SK-N-SH (cell line): ENCODE results near the gene CDKL4. TPM values are rescaled to one million over a fixed set of nuclear protein-coding genes. Genes with fewer than 3 reads are reported as not detected.

Source experiments
- CTCF ChIA-PET: fragments of 300-600, 350-600 bp; formaldehyde crosslinking; extraction: SDS; loops from one replicate; lab custom pipeline; 2021; lab: Yijun Ruan, JAX
- POLR2A ChIA-PET: fragments of 350-600 bp; sonication (Branson Sonifier 250); formaldehyde crosslinking; extraction: SDS; loops from one replicate; lab custom pipeline; 2020; ENCODE audit warnings: antibody characterized with exemption, inconsistent platforms; lab: Yijun Ruan, JAX
- DNase-seq: peaks from one replicate; pipeline ENCODE4 v3.0.0; 2012
- H2AFZ ChIP-seq: fragments of 200-600 bp; sonication (generic); 2 replicates; pipeline ENCODE4 v1.8.1; 2016; ENCODE audit warnings: antibody characterized with exemption, mild to moderate bottlenecking, low read depth
- H3F3A ChIP-seq: fragments of 200-600 bp; sonication (generic); replicated peaks from 2 replicates; pipeline ENCODE3; 2016; ENCODE audit warnings: antibody characterized with exemption, mild to moderate bottlenecking; ENCODE audit not compliant: insufficient read depth
- H3K27ac ChIP-seq, 2 experiments: fragments of 200-500 bp in 1 of 2; fragments of 200-600 bp in 1 of 2; sonication (Bioruptor generic) in 1 of 2; sonication (generic), shearing (Covaris generic) in 1 of 2; 2 replicates each; pipeline versions ENCODE4 v1.5.1 to v1.6.1; 2014 to 2016; ENCODE audit warnings: low read depth in 2 of 2, inconsistent platforms in 1 of 2, low read length in 1 of 2, mild to moderate bottlenecking in 1 of 2, mixed read lengths in 1 of 2
- H3K27me3 ChIP-seq: fragments of 200-600 bp; sonication (generic), shearing (Covaris generic); 2 replicates; pipeline ENCODE4 v1.6.1; 2016; ENCODE audit warnings: mixed run types; ENCODE audit not compliant: insufficient read depth
- H3K36me3 ChIP-seq, 2 experiments: fragments of 200-500 bp in 1 of 2; fragments of 200-600 bp in 1 of 2; sonication (Bioruptor generic) in 1 of 2; sonication (generic) in 1 of 2; replicated peaks in 1 of 2; 2 replicates each; pipeline versions ENCODE3 to v1.5.1; 2014 to 2016; ENCODE audit warnings: low read length in 1 of 2, mild to moderate bottlenecking in 1 of 2; ENCODE audit not compliant: insufficient read depth in 2 of 2, control insufficient read depth in 1 of 2
- H3K4me1 ChIP-seq, 2 experiments: fragments of 200-500 bp in 1 of 2; fragments of 200-600 bp in 1 of 2; sonication (Bioruptor generic) in 1 of 2; sonication (generic), shearing (Covaris generic) in 1 of 2; 2 replicates each; pipeline versions ENCODE4 v1.5.1 to v1.6.1; 2014 to 2016; ENCODE audit warnings: low read depth in 1 of 2, low read length in 1 of 2, mixed run types in 1 of 2; ENCODE audit not compliant: insufficient read depth in 2 of 2, control insufficient read depth in 1 of 2
- H3K4me2 ChIP-seq: fragments of 200-600 bp; sonication (generic), shearing (Covaris generic); 2 replicates; pipeline ENCODE4 v1.6.1; 2017; ENCODE audit warnings: mixed run types
- H3K4me3 ChIP-seq, 2 experiments: fragments of 200-500 bp in 1 of 2; fragments of 200-600 bp in 1 of 2; sonication (Bioruptor generic) in 1 of 2; sonication (generic), shearing (Covaris generic) in 1 of 2; 2 replicates each; pipeline versions ENCODE4 v1.5.1 to v1.8.1; 2014 to 2016; ENCODE audit warnings: low read depth in 2 of 2, inconsistent platforms in 1 of 2, low read length in 1 of 2, mild to moderate bottlenecking in 1 of 2, mixed read lengths in 1 of 2, moderate library complexity in 1 of 2
- H3K79me2 ChIP-seq: fragments of 200-600 bp; sonication (generic); 2 replicates; pipeline ENCODE4 v1.8.1; 2017; ENCODE audit warnings: mild to moderate bottlenecking; ENCODE audit not compliant: insufficient read depth
- H3K9ac ChIP-seq: fragments of 200-600 bp; sonication (generic); 2 replicates; pipeline ENCODE4 v1.6.1; 2017; ENCODE audit warnings: mixed run types
- H3K9me2 ChIP-seq: fragments of 200-600 bp; sonication (generic); 2 replicates; pipeline ENCODE4 v1.6.1; 2017; ENCODE audit warnings: mixed run types
- H3K9me3 ChIP-seq: fragments of 200-600 bp; sonication (generic); 2 replicates; pipeline ENCODE4 v1.6.1; 2017; ENCODE audit warnings: mixed run types, mild to moderate bottlenecking, moderate library complexity
- H4K20me1 ChIP-seq: fragments of 200-600 bp; sonication (generic); 2 replicates; pipeline ENCODE4 v1.6.1; 2017; ENCODE audit warnings: mild to moderate bottlenecking, mixed run types; ENCODE audit not compliant: insufficient read depth
- EP300 ChIP-seq, 2 experiments: IDR thresholded peaks; 2 replicates each; pipeline versions ENCODE4 v1.4.0 to v1.6.1; 2012; ENCODE audit warnings: borderline replicate concordance in 1 of 2, low read depth in 1 of 2, low read length in 1 of 2
- FOXJ3 ChIP-seq: sonication (generic); formaldehyde crosslinking; IDR thresholded peaks from 2 replicates; pipeline ENCODE4 v1.5.1; 2020; ENCODE audit warnings: mild to moderate bottlenecking, missing genetic modification reagents
- GATA2 ChIP-seq: sonication (generic); formaldehyde crosslinking; IDR thresholded peaks from 2 replicates; pipeline ENCODE4 v1.5.0; 2020; ENCODE audit warnings: mild to moderate bottlenecking, missing genetic modification reagents
- IRF3 ChIP-seq: fragments of 150-350 bp; IDR thresholded peaks from 2 replicates; pipeline ENCODE4 v1.6.1; 2016; ENCODE audit warnings: mild to moderate bottlenecking, low read depth, low read length
- JUND ChIP-seq: IDR thresholded peaks from 2 replicates; pipeline ENCODE4 v1.4.0; 2012
- MAX ChIP-seq: IDR thresholded peaks from 2 replicates; pipeline ENCODE4 v1.4.0; 2012; ENCODE audit warnings: low read depth
- MXI1 ChIP-seq: IDR thresholded peaks from 2 replicates; pipeline ENCODE4 v1.6.1; 2012; ENCODE audit warnings: mild to moderate bottlenecking, low read depth, low read length, improper control_type of control experiment
- NFIC ChIP-seq: IDR thresholded peaks from 2 replicates; pipeline ENCODE4 v1.4.0; 2012; ENCODE audit warnings: borderline replicate concordance
- RAD21 ChIP-seq: IDR thresholded peaks from 2 replicates; pipeline ENCODE4 v1.6.1; 2012; ENCODE audit warnings: mild to moderate bottlenecking, low read length
- RXRA ChIP-seq: IDR thresholded peaks from 2 replicates; pipeline ENCODE4 v1.4.0; 2012; ENCODE audit warnings: low read depth, mild to moderate bottlenecking, borderline replicate concordance
- SIN3A ChIP-seq: IDR thresholded peaks from 2 replicates; pipeline ENCODE4 v1.6.1; 2012; ENCODE audit warnings: low read depth, mild to moderate bottlenecking, low read length, moderate library complexity, borderline replicate concordance
- SMC3 ChIP-seq: IDR thresholded peaks from 2 replicates; pipeline ENCODE4 v1.6.1; 2012; ENCODE audit warnings: low read depth, low read length, improper control_type of control experiment
- TCF12 ChIP-seq: IDR thresholded peaks from 2 replicates; pipeline ENCODE4 v1.4.0; 2012
- TEAD4 ChIP-seq: IDR thresholded peaks from 2 replicates; pipeline ENCODE4 v1.4.0; 2012; ENCODE audit warnings: mild to moderate bottlenecking, borderline replicate concordance; ENCODE audit not compliant: insufficient read depth
- YY1 ChIP-seq: IDR thresholded peaks from 2 replicates; pipeline ENCODE4 v1.4.0; 2012; ENCODE audit warnings: low read depth, mild to moderate bottlenecking
- WGBS: methylation state at CpG from one replicate; pipeline ENCODE4 v1.1.6; 2017; ENCODE audit warnings: low lambda C conversion rate; 5-methylcytosine and 5-hydroxymethylcytosine counted together
- polyA plus RNA-seq, 3 experiments: library from polyadenylated mRNA; depleted of rRNA; stranded (reverse); fragments of >200 nt; gene quantifications; 2 replicates each; pipeline ENCODE4 v1.2.3, GENCODE V29; 2012
- TF ChIP-seq, protein P1 (sequence below): IDR thresholded peaks from 2 replicates; pipeline ENCODE4 v1.6.1; 2012; ENCODE audit warnings: mild to moderate bottlenecking, low read depth, low read length, moderate library complexity

Gene CDKL4
- polyA plus RNA-seq, 1 of the 3 experiments (the other 2 are of a cell fraction) = 0.81 TPM

GRCh38 chr2:39152504-39152903 is 91.3 kb downstream of the CDKL4 start:
- Histone ChIP-seq H2AFZ (no peak overlapping the region), H3K4me2 (no peak overlapping the region), H3K27me3 (no peaks in the 10 kb centered on the region), H3K9me2 (no peaks in the 10 kb centered on the region), H3K36me3 (no peaks in the 10 kb centered on the region), H3F3A (no peaks in the 10 kb centered on the region), H3K79me2 (no peaks in the 10 kb centered on the region), H3K4me3 (no peak overlapping the region), H3K4me1 (no peaks in the 10 kb centered on the region; a peak in 1 of 4 replicates), H3K9ac (no peak overlapping the region), H3K27ac (no peak overlapping the region), H3K9me3 (no peaks in the 10 kb centered on the region), H4K20me1 (no peaks in the 10 kb centered on the region)
- WGBS = 88% methylated on average over 2 of the region's 2 CpGs
- DNase-seq = no peak
- TF ChIP-seq FOXJ3 (CRISPR knock-in tag) = no peak
- no peak for TF ChIP-seq RXRA
- TF ChIP-seq MAX = no peak
- TF ChIP-seq TEAD4 = no peak
- no peak for TF ChIP-seq JUND
- TF ChIP-seq EP300 (IDR thresholded peaks at IDR 0.05; ENCODE audit: borderline replicate concordance in 1 of 2, low read depth in 1 of 2, low read length in 1 of 2) = no peak
- TF ChIP-seq SMC3 = no peak
- TF ChIP-seq YY1 = no peak
- ChIA-PET POLR2A (no interaction called here), CTCF (interaction anchor here (0.6 kb wide), 1 partner anchor 214 kb away, joined by 3 read pairs; no protein-coding TSS in a partner anchor)

- no peak overlapping the region for H3K9ac ChIP-seq
- no peaks in the 10 kb centered on the region for H3K27me3 ChIP-seq
- H3K27ac ChIP-seq = no peak overlapping the region
- H4K20me1 ChIP-seq = no peaks in the 10 kb centered on the region
- ChIA-PET CTCF (interaction anchor here (0.8 to 1.2 kb wide), 2 partner anchors 26 to 77 kb away, joined by 3 read pairs; no protein-coding TSS in a partner anchor), POLR2A (interaction anchor here (0.6 kb wide), 1 partner anchor 27 kb away, joined by 3 read pairs; no protein-coding TSS in a partner anchor)
- no peaks in the 10 kb centered on the region for H3K36me3 ChIP-seq
- no peak for DNase-seq
- H3F3A ChIP-seq = no peaks in the 10 kb centered on the region
- H3K4me1 ChIP-seq = no peaks in the 10 kb centered on the region; a peak in 1 of 4 replicates
- WGBS = 80% methylated on average over 9 of the region's 9 CpGs
- H3K4me2 ChIP-seq = no peak overlapping the region
- no peak overlapping the region for H2AFZ ChIP-seq
- H3K9me2 ChIP-seq = no peaks in the 10 kb centered on the region
- H3K79me2 ChIP-seq = no peaks in the 10 kb centered on the region
- no peaks in the 10 kb centered on the region for H3K9me3 ChIP-seq
- TF ChIP-seq JUND (no peak), RAD21 (no peak), GATA2 (no peak), IRF3 (no peak), MXI1 (no peak), FOXJ3 (CRISPR knock-in tag) (no peak), SIN3A (no peak), RXRA (no peak), TCF12 (no peak), NFIC (no peak), SMC3 (no peak)
- TF ChIP-seq, protein P1, sequence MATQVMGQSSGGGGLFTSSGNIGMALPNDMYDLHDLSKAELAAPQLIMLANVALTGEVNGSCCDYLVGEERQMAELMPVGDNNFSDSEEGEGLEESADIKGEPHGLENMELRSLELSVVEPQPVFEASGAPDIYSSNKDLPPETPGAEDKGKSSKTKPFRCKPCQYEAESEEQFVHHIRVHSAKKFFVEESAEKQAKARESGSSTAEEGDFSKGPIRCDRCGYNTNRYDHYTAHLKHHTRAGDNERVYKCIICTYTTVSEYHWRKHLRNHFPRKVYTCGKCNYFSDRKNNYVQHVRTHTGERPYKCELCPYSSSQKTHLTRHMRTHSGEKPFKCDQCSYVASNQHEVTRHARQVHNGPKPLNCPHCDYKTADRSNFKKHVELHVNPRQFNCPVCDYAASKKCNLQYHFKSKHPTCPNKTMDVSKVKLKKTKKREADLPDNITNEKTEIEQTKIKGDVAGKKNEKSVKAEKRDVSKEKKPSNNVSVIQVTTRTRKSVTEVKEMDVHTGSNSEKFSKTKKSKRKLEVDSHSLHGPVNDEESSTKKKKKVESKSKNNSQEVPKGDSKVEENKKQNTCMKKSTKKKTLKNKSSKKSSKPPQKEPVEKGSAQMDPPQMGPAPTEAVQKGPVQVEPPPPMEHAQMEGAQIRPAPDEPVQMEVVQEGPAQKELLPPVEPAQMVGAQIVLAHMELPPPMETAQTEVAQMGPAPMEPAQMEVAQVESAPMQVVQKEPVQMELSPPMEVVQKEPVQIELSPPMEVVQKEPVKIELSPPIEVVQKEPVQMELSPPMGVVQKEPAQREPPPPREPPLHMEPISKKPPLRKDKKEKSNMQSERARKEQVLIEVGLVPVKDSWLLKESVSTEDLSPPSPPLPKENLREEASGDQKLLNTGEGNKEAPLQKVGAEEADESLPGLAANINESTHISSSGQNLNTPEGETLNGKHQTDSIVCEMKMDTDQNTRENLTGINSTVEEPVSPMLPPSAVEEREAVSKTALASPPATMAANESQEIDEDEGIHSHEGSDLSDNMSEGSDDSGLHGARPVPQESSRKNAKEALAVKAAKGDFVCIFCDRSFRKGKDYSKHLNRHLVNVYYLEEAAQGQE = no peak
- no peak overlapping the region for H3K4me3 ChIP-seq
Observed at GRCh38 chr2:39150890-39151497, 92.8 kb downstream of the CDKL4 start.
